ENCODE results near the gene MCM10. TPM values are rescaled to one million over a fixed set of nuclear protein-coding genes. Genes with fewer than 3 reads are reported as not detected.

Gene MCM10
- total RNA-seq, 4 donors from 2014 or later, result 0.64 to 1.5 (median 0.78) TPM

DNA sequence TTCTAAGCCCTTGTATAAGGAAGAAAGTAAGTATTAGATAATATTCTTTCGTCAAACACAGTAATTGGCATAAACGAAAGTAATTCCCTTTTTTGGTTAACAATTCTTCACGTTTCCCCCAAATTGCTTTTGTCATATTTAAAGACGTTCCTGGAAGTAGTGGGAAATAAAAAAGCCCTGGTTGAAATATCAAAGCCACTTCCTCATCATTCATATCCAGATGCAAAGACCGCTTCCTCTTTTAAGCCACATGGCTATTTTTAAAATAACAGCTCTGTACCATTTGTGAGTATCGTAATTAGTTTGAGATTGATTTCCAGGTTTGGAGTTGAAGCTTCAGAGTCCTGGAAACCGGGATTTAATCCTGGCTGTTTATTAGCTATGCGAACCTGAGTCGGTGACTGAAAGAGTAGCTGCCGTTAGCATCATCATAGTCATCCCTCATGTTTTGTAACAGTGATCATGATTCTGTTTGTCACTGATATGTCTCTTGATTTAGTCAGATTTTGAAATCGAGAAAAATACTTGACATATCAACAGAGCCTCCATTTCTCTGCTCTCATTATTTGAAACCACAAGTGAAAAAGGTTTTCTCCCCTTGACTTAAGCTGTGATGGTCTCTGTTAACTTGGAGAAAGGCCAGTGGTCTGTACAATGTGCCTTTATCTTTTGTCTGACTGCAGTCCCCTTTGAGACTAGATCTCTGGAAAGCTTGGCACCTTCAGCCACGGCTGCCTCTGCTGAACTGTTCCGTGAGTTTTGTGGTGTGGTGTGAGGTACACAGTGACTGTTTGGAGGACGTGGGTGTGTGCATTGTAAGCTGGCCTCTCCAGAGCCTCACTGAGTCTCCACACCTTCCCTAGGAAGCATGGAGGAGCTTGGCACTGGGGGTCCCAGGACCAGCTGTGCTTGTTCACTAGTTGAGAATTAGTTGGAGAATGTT lies 43.2 kb upstream of the MCM10 start:
- intact Hi-C loops (cut with DNase I; ENCODE audit: low total_unique reads), result loop anchor here (1.0 to 5.0 kb wide), 3 partner anchors 17 to 184 kb away; partner anchors contain the start of genes OPTN and PHYH
- no peaks in the 10 kb centered on the region for H3K27me3 ChIP-seq
- in situ Hi-C loops (cut with MboI; ENCODE audit: low sequenced_read_pairs in 4 of 4), result no loop called here
- no peaks in the 10 kb centered on the region for H3K9me3 ChIP-seq
- peak overlapping the region; percentile 1 to 45 (median 34) for H3K4me3 ChIP-seq
- H3K4me1 ChIP-seq, result peaks cover 55 to 70% of the 10 kb centered on the region in 2 donors
- ATAC-seq (peak; percentile 73 to 86), DNase-seq (peak; percentile 54 to 75)
- TF ChIP-seq, protein P1, sequence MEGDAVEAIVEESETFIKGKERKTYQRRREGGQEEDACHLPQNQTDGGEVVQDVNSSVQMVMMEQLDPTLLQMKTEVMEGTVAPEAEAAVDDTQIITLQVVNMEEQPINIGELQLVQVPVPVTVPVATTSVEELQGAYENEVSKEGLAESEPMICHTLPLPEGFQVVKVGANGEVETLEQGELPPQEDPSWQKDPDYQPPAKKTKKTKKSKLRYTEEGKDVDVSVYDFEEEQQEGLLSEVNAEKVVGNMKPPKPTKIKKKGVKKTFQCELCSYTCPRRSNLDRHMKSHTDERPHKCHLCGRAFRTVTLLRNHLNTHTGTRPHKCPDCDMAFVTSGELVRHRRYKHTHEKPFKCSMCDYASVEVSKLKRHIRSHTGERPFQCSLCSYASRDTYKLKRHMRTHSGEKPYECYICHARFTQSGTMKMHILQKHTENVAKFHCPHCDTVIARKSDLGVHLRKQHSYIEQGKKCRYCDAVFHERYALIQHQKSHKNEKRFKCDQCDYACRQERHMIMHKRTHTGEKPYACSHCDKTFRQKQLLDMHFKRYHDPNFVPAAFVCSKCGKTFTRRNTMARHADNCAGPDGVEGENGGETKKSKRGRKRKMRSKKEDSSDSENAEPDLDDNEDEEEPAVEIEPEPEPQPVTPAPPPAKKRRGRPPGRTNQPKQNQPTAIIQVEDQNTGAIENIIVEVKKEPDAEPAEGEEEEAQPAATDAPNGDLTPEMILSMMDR (IDR thresholded peaks at IDR 0.05 in 4 of 5, conservative IDR thresholded peaks at IDR 0.05 in 1 of 5), result no peak
- peak in 1 of 2 donors; percentile 62 for TF ChIP-seq POLR2A (IDR thresholded peaks at IDR 0.05)
- peak overlapping the region; percentile 86 to 97 (median 92) for H3K27ac ChIP-seq
- peaks cover 0 to 54% of the 10 kb centered on the region in 2 donors for H3K36me3 ChIP-seq

DNA sequence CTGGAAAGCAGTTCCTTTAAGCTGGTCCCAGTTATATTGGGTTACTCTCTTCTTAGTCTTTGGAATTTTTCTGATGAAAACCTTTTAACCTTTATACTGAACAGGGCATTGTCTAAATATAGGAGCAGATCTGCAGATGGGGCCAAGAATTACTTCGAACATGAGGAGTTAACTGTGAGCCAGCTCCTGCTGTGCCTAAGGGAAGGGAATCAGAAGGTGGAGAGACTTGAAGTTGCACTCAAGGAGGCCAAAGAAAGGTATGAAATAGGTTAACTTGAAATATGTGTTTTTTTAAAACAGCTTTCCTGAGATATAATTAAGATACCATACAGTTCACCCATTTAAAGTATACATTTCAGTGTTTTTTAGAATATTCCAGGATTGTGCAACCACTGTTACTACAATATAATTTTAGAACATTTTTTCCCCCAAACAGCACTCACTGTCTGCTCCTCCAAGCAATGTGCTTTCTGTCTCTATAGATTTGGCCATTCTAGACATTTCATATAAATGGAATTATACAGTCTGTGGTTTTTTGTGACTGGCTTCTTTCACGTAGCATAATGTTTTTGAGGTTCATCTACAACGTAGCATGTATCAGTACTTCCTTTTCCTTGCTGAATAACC lies 42.5 kb upstream of the MCM10 start:
- Histone ChIP-seq H3K27me3 (no peaks in the 10 kb centered on the region), H3K9me3 (no peaks in the 10 kb centered on the region), H3K27ac (peak overlapping the region; percentile 86 to 97 (median 92)), H3K4me3 (peak overlapping the region; percentile 1 to 45 (median 34)), H3K36me3 (peaks cover 0 to 54% of the 10 kb centered on the region in 2 donors), H3K4me1 (peaks cover 55 to 67% of the 10 kb centered on the region in 2 donors)
- in situ Hi-C loops (cut with MboI; ENCODE audit: low sequenced_read_pairs in 4 of 4), result no loop called here
- intact Hi-C loops (cut with DNase I; ENCODE audit: low total_unique reads), result loop anchor here (1.0 to 5.0 kb wide), 3 partner anchors 18 to 183 kb away; partner anchors contain the start of genes OPTN and PHYH
- DNase-seq, result peak in 1 of 2 donors; percentile 57
- ATAC-seq, result peak; percentile 25 to 60
- TF ChIP-seq POLR2A (IDR thresholded peaks at IDR 0.05), result no peak
- TF ChIP-seq, protein P1 (IDR thresholded peaks at IDR 0.05 in 4 of 5, conservative IDR thresholded peaks at IDR 0.05 in 1 of 5), result no peak

- TF ChIP-seq, protein P1 (IDR thresholded peaks at IDR 0.05 in 4 of 5, conservative IDR thresholded peaks at IDR 0.05 in 1 of 5), result no peak
- TF ChIP-seq POLR2A (IDR thresholded peaks at IDR 0.05), result peak in 1 of 2 donors; percentile 51
- no peaks in the 10 kb centered on the region for H3K27me3 ChIP-seq
- DNase-seq, result no peak
- peak overlapping the region; percentile 86 to 97 (median 92) for H3K27ac ChIP-seq
- H3K4me3 ChIP-seq, result peak overlapping the region in 1 of 4 donors; percentile 30
- peaks cover 50 to 56% of the 10 kb centered on the region in 2 donors for H3K4me1 ChIP-seq
- peaks cover 3 to 69% of the 10 kb centered on the region in 2 donors for H3K36me3 ChIP-seq
- H3K9me3 ChIP-seq, result no peaks in the 10 kb centered on the region
- peak in 1 of 2 donors; percentile 16 for ATAC-seq
- in situ Hi-C loops (cut with MboI; ENCODE audit: low sequenced_read_pairs in 4 of 4) (no loop called here), intact Hi-C loops (cut with DNase I; ENCODE audit: low total_unique reads) (no loop called here)
Observed at GRCh38 chr10:13120786-13121499, 40.4 kb upstream of the MCM10 start.

- in situ Hi-C loops (cut with MboI; ENCODE audit: low sequenced_read_pairs in 4 of 4) (no loop called here), intact Hi-C loops (cut with DNase I; ENCODE audit: low total_unique reads) (no loop called here)
- peaks cover 45 to 51% of the 10 kb centered on the region in 2 donors for H3K4me1 ChIP-seq
- H3K27me3 ChIP-seq, result no peaks in the 10 kb centered on the region
- DNase-seq (no peak), ATAC-seq (no peak)
- H3K36me3 ChIP-seq, result peaks cover 3 to 66% of the 10 kb centered on the region in 2 donors
- H3K27ac ChIP-seq, result peak overlapping the region; percentile 86 to 97 (median 92)
- no peak for TF ChIP-seq POLR2A (IDR thresholded peaks at IDR 0.05)
- TF ChIP-seq, protein P1 (IDR thresholded peaks at IDR 0.05 in 4 of 5, conservative IDR thresholded peaks at IDR 0.05 in 1 of 5), result no peak
- no peaks in the 10 kb centered on the region for H3K9me3 ChIP-seq
- H3K4me3 ChIP-seq, result peak overlapping the region in 2 of 4 donors; percentile 9 to 30
Observed at GRCh38 chr10:13121500-13121854, 39.9 kb upstream of the MCM10 start.
